ENCODE measurements around the gene BTF3. TPM values are rescaled to one million over a fixed set of nuclear protein-coding genes. Genes with fewer than 3 reads are reported as not detected.
"Not testable (repeated sequence)": the region's sequence is repeated elsewhere in the genome, so short reads cannot be mapped to it uniquely, and the experiment has no call there.

Gene BTF3
- total RNA-seq, 2 experiments from 2014 or later, result 1,122 to 1,184 TPM

- peaks cover 37% of the 10 kb centered on the region for H3K36me3 Mint-ChIP-seq (ENCODE audit: low read depth)
- no peak for ATAC-seq
- CTCF ChIA-PET, result interaction anchor here (1.1 kb wide), 1 partner anchor 9 kb away, joined by 3 read pairs; no protein-coding TSS in a partner anchor
Observed at GRCh38 chr5:73506459-73506955, 8.3 kb downstream of the BTF3 start.

DNA sequence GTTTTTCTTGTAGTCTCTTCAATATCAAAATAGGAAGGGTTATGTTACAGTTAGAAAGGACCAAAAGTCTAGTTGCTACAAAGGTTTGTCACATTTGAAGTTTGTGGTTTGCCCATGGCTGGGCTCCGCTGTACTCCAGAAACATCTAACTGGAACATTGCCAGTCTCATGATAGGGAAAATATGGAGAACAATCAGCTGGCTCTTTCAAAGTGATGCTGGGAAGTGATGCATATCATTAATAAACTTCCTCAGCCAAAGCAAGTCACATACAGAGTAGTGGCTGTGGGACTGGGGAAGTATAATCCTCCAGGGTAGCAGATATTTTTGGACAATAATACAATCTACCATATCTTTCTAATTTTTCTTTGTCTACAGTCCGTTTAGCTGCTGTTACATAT is 8.8 kb downstream of the BTF3 start:
- peaks cover 14% of the 10 kb centered on the region for H3K4me1 Mint-ChIP-seq (ENCODE audit: low read depth)
- H3K9me3 Mint-ChIP-seq, result no peaks in the 10 kb centered on the region
- H3K27me3 Mint-ChIP-seq, result no peaks in the 10 kb centered on the region
- H3K36me3 Mint-ChIP-seq (ENCODE audit: low read depth), result peaks cover 36% of the 10 kb centered on the region
- DNase-seq (no peak), ATAC-seq (no peak)
- H3K4me3 Mint-ChIP-seq, result no peak overlapping the region
- POLR2A ChIA-PET, result interaction anchor here (1.0 to 1.5 kb wide), 3 partner anchors 8 to 58 kb away, joined by 3 to 7 read pairs (median 3); partner anchors contain the start of genes ANKRA2 and BTF3
- TF ChIP-seq CTCF (IDR thresholded peaks at IDR 0.05), result no peak
- CTCF ChIA-PET, result interaction anchor here (0.7 to 1.1 kb wide), 4 partner anchors 9 to 30 kb away, joined by 3 to 5 read pairs (median 4); no protein-coding TSS in a partner anchor
- H3K27ac Mint-ChIP-seq, result no peak overlapping the region
- intact Hi-C loops (cut with micrococcal nuclease), result no loop called here

More at GRCh38 chr5:73506459-73506955, 8.3 kb downstream of the BTF3 start:
- H3K9me3 Mint-ChIP-seq, result no peaks in the 10 kb centered on the region
- H3K4me3 Mint-ChIP-seq, result no peak overlapping the region
- no peaks in the 10 kb centered on the region for H3K27me3 Mint-ChIP-seq
- POLR2A ChIA-PET, result interaction anchor here (1.0 to 1.5 kb wide), 3 partner anchors 8 to 58 kb away, joined by 3 to 7 read pairs (median 3); partner anchors contain the start of genes ANKRA2 and BTF3
- intact Hi-C loops (cut with micrococcal nuclease), result no loop called here
- H3K27ac Mint-ChIP-seq, result peak overlapping the region; percentile 42
- DNase-seq, result no peak
- TF ChIP-seq CTCF (IDR thresholded peaks at IDR 0.05), result no peak
- H3K4me1 Mint-ChIP-seq (ENCODE audit: low read depth), result peaks cover 15% of the 10 kb centered on the region

DNA sequence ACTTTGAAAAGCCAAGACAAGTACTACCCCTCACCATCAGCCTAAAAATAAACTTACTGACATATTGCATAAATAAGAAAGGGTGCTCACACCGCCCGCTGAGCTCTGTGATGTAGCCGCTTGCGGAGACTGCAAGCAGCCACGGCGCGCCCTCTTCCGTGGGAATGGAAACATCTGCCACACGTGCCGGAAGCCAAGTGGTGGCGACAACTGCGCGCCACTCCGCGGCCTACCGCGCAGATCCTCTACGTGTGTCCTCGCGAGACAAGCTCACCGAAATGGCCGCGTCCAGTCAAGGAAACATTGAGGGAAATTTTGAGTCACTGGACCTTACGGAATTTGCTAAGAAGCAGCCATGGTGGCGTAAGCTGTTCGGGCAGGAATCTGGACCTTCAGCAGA is 10.3 kb downstream of the BTF3 start:
- H3K36me3 Mint-ChIP-seq (ENCODE audit: low read depth), result peaks cover 24% of the 10 kb centered on the region
- ATAC-seq, result peak; percentile 61
- H3K4me3 Mint-ChIP-seq; H3K27me3 Mint-ChIP-seq; H3K9me3 Mint-ChIP-seq; intact Hi-C loops (cut with micrococcal nuclease); H3K4me1 Mint-ChIP-seq (ENCODE audit: low read depth); DNase-seq; H3K27ac Mint-ChIP-seq: not testable (repeated sequence)
- CTCF ChIA-PET, result interaction anchor here (1.5 kb wide), 1 partner anchor 28 kb away, joined by 5 read pairs; no protein-coding TSS in a partner anchor
- POLR2A ChIA-PET, result interaction anchor here (1.3 kb wide), 1 partner anchor 60 kb away, joined by 5 read pairs; no protein-coding TSS in a partner anchor

GRCh38 chr5:73513996-73514395 is 15.8 kb downstream of the BTF3 start:
- no peak for DNase-seq
- Mint-ChIP-seq H3K9me3 (no peaks in the 10 kb centered on the region), H3K36me3 (ENCODE audit: low read depth) (no peaks in the 10 kb centered on the region), H3K27ac (no peak overlapping the region), H3K4me1 (ENCODE audit: low read depth) (no peaks in the 10 kb centered on the region), H3K27me3 (no peaks in the 10 kb centered on the region), H3K4me3 (no peak overlapping the region)
- POLR2A ChIA-PET, result interaction anchor here (1.0 kb wide), 1 partner anchor 14 kb away, joined by 3 read pairs; no protein-coding TSS in a partner anchor
- CTCF ChIA-PET, result no interaction called here
- ATAC-seq, result no peak
- intact Hi-C loops (cut with micrococcal nuclease), result no loop called here
- TF ChIP-seq CTCF (IDR thresholded peaks at IDR 0.05), result no peak

GRCh38 chr5:73514418-73514817 is 16.2 kb downstream of the BTF3 start:
- H3K27ac Mint-ChIP-seq, result no peak overlapping the region
- no peaks in the 10 kb centered on the region for H3K36me3 Mint-ChIP-seq (ENCODE audit: low read depth)
- H3K4me3 Mint-ChIP-seq, result no peak overlapping the region
- CTCF ChIA-PET, result interaction anchor here (1.6 kb wide), 1 partner anchor 23 kb away, joined by 15 read pairs; no protein-coding TSS in a partner anchor
- no peaks in the 10 kb centered on the region for H3K9me3 Mint-ChIP-seq
- POLR2A ChIA-PET, result interaction anchor here (1.0 kb wide), 1 partner anchor 14 kb away, joined by 3 read pairs; no protein-coding TSS in a partner anchor
- peaks cover 2% of the 10 kb centered on the region for H3K4me1 Mint-ChIP-seq (ENCODE audit: low read depth)
- ATAC-seq (no peak), DNase-seq (no peak)
- intact Hi-C loops (cut with micrococcal nuclease), result no loop called here
- no peak for TF ChIP-seq CTCF (IDR thresholded peaks at IDR 0.05)
- H3K27me3 Mint-ChIP-seq, result no peaks in the 10 kb centered on the region

Measured in activated CD8-positive, alpha-beta T cell treated with anti-CD3 and anti-CD28 coated beads for 36 hours (primary cell).